ENCODE results near the gene DCTN4.
"Not testable (repeated sequence)": the region's sequence is repeated elsewhere in the genome, so short reads cannot be mapped to it uniquely, and the experiment has no call there.

The DCTN4 gene

DNA sequence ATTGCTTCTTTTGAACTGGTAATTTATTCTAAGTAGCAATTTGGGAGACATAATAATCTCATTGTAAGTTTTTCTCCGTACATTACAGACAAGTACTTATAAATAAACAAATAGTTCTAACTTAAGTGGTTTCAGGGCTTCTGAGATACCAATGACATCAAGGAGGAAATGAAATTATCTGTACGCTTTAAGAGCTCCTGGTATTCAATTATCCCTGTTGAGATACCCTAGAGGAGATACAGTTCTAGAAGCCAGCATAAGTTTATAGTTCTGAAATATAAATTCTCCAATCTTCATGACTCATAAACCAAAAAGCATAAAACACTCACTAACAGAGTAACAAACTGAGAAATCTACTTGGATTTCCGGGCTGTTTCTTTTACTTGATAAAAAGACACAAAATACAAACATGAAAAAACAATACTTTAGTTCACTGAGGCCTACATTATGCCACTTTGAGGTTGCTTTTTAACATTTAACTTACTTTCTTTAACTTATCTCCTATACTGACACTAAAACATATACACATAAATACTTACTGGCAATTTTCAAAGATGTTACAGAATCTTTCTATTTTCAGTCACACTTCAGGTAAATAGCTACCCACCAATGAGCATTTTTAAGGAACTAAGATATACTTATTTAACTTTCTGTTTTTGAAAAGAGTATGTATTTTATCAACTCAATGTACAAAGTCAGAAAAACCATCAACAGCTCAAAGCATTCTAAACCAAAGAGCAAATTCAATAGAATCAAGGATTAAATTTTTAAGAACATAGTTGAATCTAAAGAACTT lies 7.5 kb downstream of the DCTN4 start:
- H3K27ac ChIP-seq (ENCODE audit: poor library complexity, severe bottlenecking), result peak overlapping the region; percentile 11
- TF ChIP-seq CTCF (IDR thresholded peaks at IDR 0.05; ENCODE audit: poor library complexity, severe bottlenecking), result no peak
- DNase-seq (ENCODE audit: low spot score) (no peak), ATAC-seq (ENCODE audit: low read depth) (no peak)
- no peaks in the 10 kb centered on the region for H3K9me3 ChIP-seq (ENCODE audit: severe bottlenecking)
- no peaks in the 10 kb centered on the region for H3K4me1 ChIP-seq (ENCODE audit: insufficient read depth, poor library complexity, severe bottlenecking)
- no peaks in the 10 kb centered on the region for H3K27me3 ChIP-seq (ENCODE audit: insufficient read depth, poor library complexity, severe bottlenecking)
- H3K36me3 ChIP-seq (ENCODE audit: low read depth), result peaks cover 89% of the 10 kb centered on the region
- no peak overlapping the region for H3K4me3 ChIP-seq (ENCODE audit: severe bottlenecking)

DNA sequence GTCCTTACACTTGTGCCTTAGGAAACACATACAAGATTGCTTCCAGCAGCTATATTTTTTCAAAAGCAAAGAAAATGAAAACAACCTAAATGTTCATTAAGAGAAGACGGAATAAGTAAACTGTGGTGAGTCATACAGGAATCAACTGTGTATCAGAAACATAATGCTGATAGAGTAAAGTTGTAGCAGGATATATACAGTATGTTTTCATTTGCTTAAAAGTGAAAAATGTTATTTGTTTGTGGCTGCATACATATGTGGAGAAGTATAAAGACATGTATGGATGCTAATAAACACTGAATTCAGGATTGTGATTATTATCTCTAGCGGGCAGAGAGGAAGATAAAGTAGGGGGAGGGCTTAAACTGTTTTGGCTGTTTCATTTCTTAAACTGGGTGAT lies 8.3 kb downstream of the DCTN4 start:
- H3K4me1 ChIP-seq (ENCODE audit: insufficient read depth, poor library complexity, severe bottlenecking), result no peaks in the 10 kb centered on the region
- TF ChIP-seq CTCF (IDR thresholded peaks at IDR 0.05; ENCODE audit: poor library complexity, severe bottlenecking), result no peak
- DNase-seq (ENCODE audit: low spot score) (no peak), ATAC-seq (ENCODE audit: low read depth) (no peak)
- no peaks in the 10 kb centered on the region for H3K9me3 ChIP-seq (ENCODE audit: severe bottlenecking)
- no peak overlapping the region for H3K27ac ChIP-seq (ENCODE audit: poor library complexity, severe bottlenecking)
- peaks cover 81% of the 10 kb centered on the region for H3K36me3 ChIP-seq (ENCODE audit: low read depth)
- no peaks in the 10 kb centered on the region for H3K27me3 ChIP-seq (ENCODE audit: insufficient read depth, poor library complexity, severe bottlenecking)
- H3K4me3 ChIP-seq (ENCODE audit: severe bottlenecking), result no peak overlapping the region

DNA sequence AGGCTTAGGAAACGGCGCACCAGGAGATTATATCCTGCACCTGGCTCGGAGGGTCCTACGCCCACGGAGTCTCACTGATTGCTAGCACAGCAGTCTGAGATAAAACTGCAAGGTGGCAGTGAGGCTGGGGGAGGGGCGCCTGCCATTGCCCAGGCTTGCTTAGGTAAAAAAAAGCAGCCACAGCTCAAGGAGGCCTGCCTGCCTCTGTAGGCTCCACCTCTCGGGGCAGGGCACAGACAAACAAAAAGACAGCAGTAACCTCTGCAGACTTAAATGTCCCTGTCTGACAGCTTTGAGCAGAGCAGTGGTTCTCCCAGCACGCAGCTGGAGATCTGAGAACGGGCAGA lies 15.7 kb downstream of the DCTN4 start:
- H3K36me3 ChIP-seq (ENCODE audit: low read depth), result peaks cover 44% of the 10 kb centered on the region
- H3K4me1 ChIP-seq (ENCODE audit: insufficient read depth, poor library complexity, severe bottlenecking); ATAC-seq (ENCODE audit: low read depth); H3K9me3 ChIP-seq (ENCODE audit: severe bottlenecking); H3K27ac ChIP-seq (ENCODE audit: poor library complexity, severe bottlenecking); H3K4me3 ChIP-seq (ENCODE audit: severe bottlenecking); H3K27me3 ChIP-seq (ENCODE audit: insufficient read depth, poor library complexity, severe bottlenecking); DNase-seq (ENCODE audit: low spot score): not testable (repeated sequence)

- H3K9me3 ChIP-seq (ENCODE audit: severe bottlenecking); H3K27ac ChIP-seq (ENCODE audit: poor library complexity, severe bottlenecking); H3K4me3 ChIP-seq (ENCODE audit: severe bottlenecking); ATAC-seq (ENCODE audit: low read depth); DNase-seq (ENCODE audit: low spot score); H3K27me3 ChIP-seq (ENCODE audit: insufficient read depth, poor library complexity, severe bottlenecking); H3K4me1 ChIP-seq (ENCODE audit: insufficient read depth, poor library complexity, severe bottlenecking): not testable (repeated sequence)
- H3K36me3 ChIP-seq (ENCODE audit: low read depth), result peaks cover 44% of the 10 kb centered on the region
Observed at GRCh38 chr5:150742455-150743141, 16.2 kb downstream of the DCTN4 start.

DNA sequence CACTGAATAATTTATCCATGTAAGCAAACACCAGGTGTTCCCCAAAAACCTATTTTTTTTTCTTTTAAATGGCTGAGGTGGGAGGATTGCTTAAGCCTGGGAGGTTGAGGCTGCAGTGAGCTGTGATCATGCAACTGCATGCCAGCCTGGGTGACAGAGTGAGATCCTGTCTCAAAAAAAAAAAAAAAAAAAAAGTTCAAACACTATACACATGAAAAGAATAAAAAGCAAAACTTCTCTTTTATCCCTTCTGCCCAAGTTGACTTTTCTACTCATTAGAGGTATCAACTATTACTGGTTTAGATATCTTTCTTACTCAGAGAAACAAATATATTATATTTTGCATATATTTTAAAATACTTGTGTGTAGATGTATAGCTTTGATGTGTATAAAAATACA lies 17.8 kb downstream of the DCTN4 start:
- H3K27ac ChIP-seq (ENCODE audit: poor library complexity, severe bottlenecking), result no peak overlapping the region
- H3K36me3 ChIP-seq (ENCODE audit: low read depth), result peaks cover 44% of the 10 kb centered on the region
- H3K4me3 ChIP-seq (ENCODE audit: severe bottlenecking), result no peak overlapping the region
- H3K27me3 ChIP-seq (ENCODE audit: insufficient read depth, poor library complexity, severe bottlenecking), result no peaks in the 10 kb centered on the region
- DNase-seq (ENCODE audit: low spot score), result no peak
- H3K9me3 ChIP-seq (ENCODE audit: severe bottlenecking), result no peaks in the 10 kb centered on the region
- TF ChIP-seq CTCF (IDR thresholded peaks at IDR 0.05; ENCODE audit: poor library complexity, severe bottlenecking), result no peak
- no peaks in the 10 kb centered on the region for H3K4me1 ChIP-seq (ENCODE audit: insufficient read depth, poor library complexity, severe bottlenecking)
- ATAC-seq (ENCODE audit: low read depth), result no peak

DNA sequence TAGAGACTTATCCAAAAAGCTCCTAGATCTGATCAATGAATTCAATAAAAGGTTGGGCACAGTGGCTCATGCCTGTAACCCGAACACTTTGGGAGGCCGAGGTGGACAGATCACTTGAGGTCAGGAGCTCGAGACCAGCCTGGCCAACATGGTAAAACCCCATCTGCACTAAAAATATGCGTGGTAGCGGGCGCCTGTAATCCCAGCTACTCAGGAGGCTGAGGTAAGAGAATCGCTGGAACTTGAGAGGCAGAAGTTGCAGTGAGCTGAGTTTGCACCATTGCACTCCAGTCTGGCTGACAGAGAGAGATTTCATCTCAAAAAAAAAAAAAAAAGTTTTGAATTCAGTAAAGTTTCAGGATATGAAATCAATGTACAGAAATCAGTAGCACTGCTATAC lies 20.0 kb downstream of the DCTN4 start:
- H3K36me3 ChIP-seq (ENCODE audit: low read depth), result peaks cover 49% of the 10 kb centered on the region
- no peak for TF ChIP-seq CTCF (IDR thresholded peaks at IDR 0.05; ENCODE audit: poor library complexity, severe bottlenecking)
- no peak overlapping the region for H3K27ac ChIP-seq (ENCODE audit: poor library complexity, severe bottlenecking)
- DNase-seq (ENCODE audit: low spot score), result no peak
- no peak overlapping the region for H3K4me3 ChIP-seq (ENCODE audit: severe bottlenecking)
- no peaks in the 10 kb centered on the region for H3K9me3 ChIP-seq (ENCODE audit: severe bottlenecking)
- no peaks in the 10 kb centered on the region for H3K4me1 ChIP-seq (ENCODE audit: insufficient read depth, poor library complexity, severe bottlenecking)
- H3K27me3 ChIP-seq (ENCODE audit: insufficient read depth, poor library complexity, severe bottlenecking), result no peaks in the 10 kb centered on the region
- ATAC-seq (ENCODE audit: low read depth), result no peak
